H54 (cell line): ENCODE results near the gene CCDC9.
"Not testable (repeated sequence)": the region's sequence is repeated elsewhere in the genome, so short reads cannot be mapped to it uniquely, and the experiment has no call there.

Source experiments
- DNase-seq: peaks from one replicate; pipeline ENCODE4 v3.0.0; 2011; ENCODE audit warnings: low spot score, mixed read lengths; ENCODE audit not compliant: insufficient read length
- FAIRE-seq: peaks from 3 replicates; lab custom pipeline; 2011; peaks lifted over from hg19 to GRCh38; lab: Jason Lieb, UNC
- POLR2A ChIP-seq: IDR thresholded peaks from 2 replicates; pipeline ENCODE4 v1.6.1; 2011; ENCODE audit warnings: low read depth, mild to moderate bottlenecking, low read length

CCDC9 gene

DNA sequence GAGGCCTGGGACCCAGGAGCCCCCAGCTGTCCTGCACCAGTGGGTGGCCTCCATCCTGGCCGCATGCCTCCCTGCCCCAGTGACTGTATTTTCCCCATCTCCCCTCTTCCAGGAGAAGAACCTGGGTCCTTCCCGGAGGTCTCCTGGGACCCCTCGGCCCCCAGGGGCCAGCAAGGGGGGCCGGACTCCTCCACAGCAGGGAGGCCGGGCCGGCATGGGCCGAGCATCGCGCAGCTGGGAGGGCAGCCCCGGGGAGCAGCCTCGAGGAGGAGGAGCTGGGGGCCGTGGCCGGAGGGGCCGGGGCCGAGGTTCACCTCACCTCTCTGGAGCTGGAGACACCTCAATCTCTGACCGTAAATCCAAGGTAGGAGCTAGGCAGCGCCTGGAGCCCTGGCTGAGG lies 4.2 kb downstream of the CCDC9 start:
- no peak for DNase-seq
- FAIRE-seq = no peak
- TF ChIP-seq POLR2A = no peak

GRCh38 chr19:47261946-47262793 lies 5.8 kb downstream of the CCDC9 start:
- DNase-seq, FAIRE-seq: not testable (repeated sequence)

- no peak for FAIRE-seq
These were observed 8.3 kb downstream of the CCDC9 start for GRCh38 chr19:47264629-47265028.

GRCh38 chr19:47266401-47266941 lies 10.1 kb downstream of the CCDC9 start:
- no peak for FAIRE-seq
- no peak for DNase-seq
- no peak for TF ChIP-seq POLR2A

More at GRCh38 chr19:47264629-47265028, 8.3 kb downstream of the CCDC9 start:
- DNase-seq = no peak
- TF ChIP-seq POLR2A = no peak

DNA sequence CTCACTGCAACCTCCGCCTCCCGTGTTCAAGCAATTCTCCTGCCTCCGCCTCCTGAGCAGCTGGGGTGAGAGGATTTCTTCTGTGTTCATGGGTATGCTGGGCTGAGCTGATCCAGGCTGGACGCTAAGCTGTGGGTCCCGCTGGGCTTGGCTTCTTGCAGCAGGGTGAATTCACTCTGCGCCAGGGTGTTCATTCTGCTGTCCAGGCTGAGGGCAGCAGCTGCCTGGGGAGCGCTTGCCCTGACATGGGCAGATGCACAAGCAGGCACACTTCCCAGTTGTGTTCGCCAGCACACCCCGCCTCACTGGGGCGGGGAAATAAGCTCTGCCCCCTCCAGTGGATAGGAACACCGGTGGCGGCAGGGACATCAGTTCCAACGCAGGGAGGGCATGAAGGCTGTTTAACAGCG lies 11.0 kb downstream of the CCDC9 start:
- FAIRE-seq (no peak), DNase-seq (no peak)
- TF ChIP-seq POLR2A = no peak

- FAIRE-seq (no peak), DNase-seq (no peak)
- TF ChIP-seq POLR2A = no peak
These were observed 11.7 kb downstream of the CCDC9 start for GRCh38 chr19:47268028-47268427.

- TF ChIP-seq POLR2A = no peak
- DNase-seq (no peak), FAIRE-seq (no peak)
These were observed 13.3 kb downstream of the CCDC9 start for GRCh38 chr19:47269596-47269995.

GRCh38 chr19:47270408-47270807 lies 14.1 kb downstream of the CCDC9 start:
- DNase-seq (no peak), FAIRE-seq (no peak)
- TF ChIP-seq POLR2A = no peak

GRCh38 chr19:47271949-47272348 lies 15.6 kb downstream of the CCDC9 start:
- FAIRE-seq (no peak), DNase-seq (no peak)
- TF ChIP-seq POLR2A = no peak

DNA sequence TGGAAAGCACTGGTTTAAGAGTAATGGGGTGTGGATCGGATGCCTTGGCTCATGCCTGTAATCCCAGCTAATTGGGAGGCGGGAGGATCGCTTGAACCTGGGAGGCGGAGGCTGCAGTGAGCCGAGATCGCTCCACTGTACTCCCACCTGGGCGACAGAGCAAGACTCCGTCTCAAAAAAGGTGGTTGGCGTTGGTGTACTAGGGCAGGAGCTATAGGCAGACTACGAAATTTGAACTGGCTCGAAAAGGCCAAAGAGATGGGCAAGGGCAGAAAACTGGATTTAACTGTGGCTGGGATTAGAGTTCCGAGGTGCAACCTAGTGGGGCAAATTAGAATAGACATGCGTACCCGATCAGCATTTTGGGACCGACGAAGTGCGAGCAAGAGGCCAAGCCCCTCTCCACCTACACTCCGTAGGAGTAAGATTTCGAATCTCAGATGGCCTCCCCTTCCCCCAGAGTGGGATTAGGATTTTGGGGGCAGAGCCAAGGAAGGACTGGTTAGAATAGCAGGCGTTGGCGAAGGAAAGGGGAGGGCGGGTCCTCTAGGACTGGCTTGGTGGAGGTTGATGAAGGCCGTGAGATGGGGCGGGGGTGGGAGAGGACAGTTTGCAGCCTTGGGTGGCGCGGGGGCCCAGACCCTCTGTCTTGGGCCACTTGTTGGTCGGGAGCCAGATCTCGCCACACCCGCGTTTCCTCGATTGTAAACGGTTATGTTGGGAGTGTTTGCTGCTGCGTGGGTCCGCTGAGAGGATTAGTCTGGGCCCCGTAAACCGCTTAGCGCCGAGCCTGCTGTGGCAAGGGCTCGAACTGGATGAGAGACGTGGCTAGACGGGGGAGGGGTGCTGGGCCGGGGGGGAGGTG lies 16.4 kb downstream of the CCDC9 start:
- no peak for DNase-seq
- no peak for FAIRE-seq

GRCh38 chr19:47273313-47274070 lies 17.2 kb downstream of the CCDC9 start:
- TF ChIP-seq POLR2A = peak; percentile 35; the same call in 1 of the 2 replicates
- peak; percentile 85 for DNase-seq
- FAIRE-seq = no peak

More for the DNA sequence above, 16.4 kb downstream of the CCDC9 start:
- TF ChIP-seq POLR2A = no peak

DNA sequence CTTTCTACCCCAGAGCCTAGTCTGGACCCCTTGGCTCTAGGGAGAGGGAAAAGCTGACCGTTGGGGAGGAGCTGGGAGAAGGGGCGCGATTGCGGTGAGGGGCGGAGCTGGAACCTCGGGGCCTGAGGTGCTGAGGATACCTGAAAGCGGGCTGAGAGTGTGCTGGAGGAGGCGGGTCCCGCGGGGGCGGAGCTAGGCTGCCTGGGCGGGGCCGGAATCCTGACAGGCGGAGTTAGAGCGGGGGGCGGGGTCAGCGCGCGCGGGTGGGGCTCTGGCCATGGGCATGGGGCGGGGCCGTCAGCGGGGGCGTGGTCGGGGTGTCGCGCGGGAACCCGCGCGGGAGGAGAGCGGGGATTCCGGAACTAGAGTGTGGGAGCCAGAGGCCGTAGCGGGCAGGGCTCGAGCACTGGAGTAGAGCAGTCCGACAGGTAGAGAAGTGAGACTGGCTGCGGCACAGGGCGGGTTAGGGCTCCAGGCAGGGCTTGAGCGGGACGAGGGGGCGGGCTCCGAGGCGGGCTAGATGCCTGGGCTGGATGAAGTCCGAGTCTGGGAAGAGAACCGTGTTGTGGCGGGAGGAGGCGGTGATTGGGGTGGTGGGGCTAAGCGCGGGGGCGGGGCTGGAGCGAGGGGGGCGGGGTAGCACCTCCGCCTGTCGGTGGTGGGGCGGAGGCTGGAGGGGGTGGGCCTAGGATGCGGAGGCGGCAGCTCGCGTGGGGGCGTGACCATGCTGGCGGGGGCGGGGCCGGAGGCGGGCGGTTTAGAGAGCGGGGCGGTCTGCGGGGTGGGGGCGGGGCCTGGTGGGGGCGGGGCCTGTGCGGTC lies 18.0 kb downstream of the CCDC9 start, which contains the start of gene INAFM1:
Gene INAFM1, plus strand, starts transcription at position 815 of the 820 bp plus-strand sequence. CDS start 35 bp downstream, outside the sequence.
- peak; percentile 82 for DNase-seq
- peak; percentile 6 for FAIRE-seq
- no peak for TF ChIP-seq POLR2A
